LNCaP clone FGC (cell line): ENCODE measurements around the gene RGS6.

Experiments used
- DNase-seq: peaks from one replicate; pipeline ENCODE4 v3.0.0-alpha.2; 2011; ENCODE audit warnings: low read depth
- H3K4me3 ChIP-seq: 2 replicates; pipeline ENCODE4 v1.5.1; 2011; ENCODE audit warnings: mild to moderate bottlenecking, low read depth, low read length, control low read depth
- CTCF ChIP-seq: IDR thresholded peaks from 2 replicates; pipeline ENCODE4 v1.5.1; 2012; ENCODE audit warnings: mild to moderate bottlenecking; ENCODE audit not compliant: control insufficient read depth, insufficient read depth; ENCODE audit errors: extremely low read depth

The RGS6 gene

GRCh38 chr14:72290241-72290640, 358.0 kb downstream of the RGS6 start:
- DNase-seq, result no peak
- TF ChIP-seq CTCF, result no peak
- H3K4me3 ChIP-seq, result no peak overlapping the region

- peak; percentile 14 for DNase-seq
- no peak overlapping the region for H3K4me3 ChIP-seq
- peak; percentile 72 for TF ChIP-seq CTCF
These were observed 359.9 kb downstream of the RGS6 start for GRCh38 chr14:72291908-72292688.

DNA sequence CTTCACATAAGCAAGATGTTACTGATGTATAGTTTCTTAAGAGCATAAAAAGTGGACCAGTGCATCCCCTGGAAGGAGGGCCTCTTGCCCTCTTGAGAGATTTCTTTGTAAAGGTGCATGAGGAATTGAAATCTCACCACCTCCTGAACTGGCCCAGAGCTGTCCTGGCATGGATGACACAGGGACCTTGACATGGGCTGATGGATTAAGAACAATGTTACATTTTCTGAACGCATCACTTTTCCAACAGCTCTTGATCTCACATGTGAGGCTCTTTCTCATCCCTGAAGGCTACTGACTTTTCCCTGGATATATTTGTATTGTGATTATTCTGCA, 360.4 kb downstream of the RGS6 start:
- no peak overlapping the region for H3K4me3 ChIP-seq
- DNase-seq, result no peak
- TF ChIP-seq CTCF, result no peak

DNA sequence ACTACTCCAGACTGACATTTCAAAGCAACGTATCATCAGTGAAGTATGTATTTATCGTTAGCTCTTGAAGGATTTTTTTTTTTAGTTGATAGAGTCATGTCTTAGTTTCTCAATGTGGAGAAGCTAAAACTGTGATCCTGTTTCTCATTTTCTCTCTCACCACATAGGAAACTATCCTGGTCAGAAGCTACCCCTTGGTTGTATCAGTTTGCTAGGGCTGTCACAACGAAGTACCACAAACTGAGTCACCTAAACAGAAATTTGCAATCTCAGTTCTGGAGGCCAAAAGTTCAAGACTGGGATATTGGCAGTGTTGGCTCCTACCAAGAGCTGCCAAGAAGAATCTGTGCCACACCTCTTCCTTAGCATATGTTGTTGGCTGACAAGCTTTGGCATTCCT, 369.1 kb downstream of the RGS6 start:
- H3K4me3 ChIP-seq, result no peak overlapping the region
- no peak for TF ChIP-seq CTCF
- no peak for DNase-seq

- DNase-seq, result no peak
- H3K4me3 ChIP-seq, result no peak overlapping the region
- TF ChIP-seq CTCF, result no peak
These were observed 371.7 kb downstream of the RGS6 start for GRCh38 chr14:72303930-72304329.

DNA sequence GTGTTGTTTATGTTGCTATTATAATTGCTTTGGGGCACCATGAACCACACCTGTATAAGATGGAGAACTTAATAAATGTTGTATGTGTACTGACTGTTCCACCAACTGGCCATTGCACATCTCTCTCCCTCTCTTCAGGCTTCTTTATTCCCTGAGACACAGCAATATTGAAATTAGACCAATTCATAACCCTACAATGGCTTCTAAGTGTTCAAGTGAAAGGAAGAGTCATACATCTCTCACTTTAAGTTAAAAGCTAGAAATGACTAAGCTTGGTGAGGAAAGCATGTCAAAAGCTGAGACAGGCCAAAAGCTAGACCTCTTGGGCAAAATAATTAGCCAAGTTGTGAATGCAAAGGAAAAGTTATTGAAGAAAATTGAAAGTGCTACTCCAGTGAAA, 373.3 kb downstream of the RGS6 start:
- no peak for TF ChIP-seq CTCF
- no peak overlapping the region for H3K4me3 ChIP-seq
- no peak for DNase-seq

- TF ChIP-seq CTCF, result no peak
- DNase-seq, result no peak
- H3K4me3 ChIP-seq, result no peak overlapping the region
These were observed 376.8 kb downstream of the RGS6 start for GRCh38 chr14:72308967-72309485.
